Suprapubic skin (tissue), 4 donors: ENCODE results near the gene KCND2. TPM values are rescaled to one million over a fixed set of nuclear protein-coding genes. Genes with fewer than 3 reads are reported as not detected.

Source experiments
- DNase-seq, 2 donors: peaks; one replicate each; pipeline ENCODE4 v3.0.0-alpha.2; 2019; ENCODE audit warnings: low spot score in 2 of 2
- H3K27ac ChIP-seq: fragments of 200-600 bp; sonication (generic); one replicate; pipeline ENCODE4 v1.5.1; 2019
- H3K27me3 ChIP-seq: fragments of 200-600 bp; sonication (generic); one replicate; pipeline ENCODE4 v1.5.1; 2019
- H3K36me3 ChIP-seq: fragments of 200-600 bp; sonication (generic); one replicate; pipeline ENCODE4 v1.5.1; 2019
- H3K4me1 ChIP-seq: fragments of 200-600 bp; sonication (generic); one replicate; pipeline ENCODE4 v1.5.1; 2019
- H3K4me3 ChIP-seq: fragments of 200-600 bp; sonication (generic); one replicate; pipeline ENCODE4 v1.5.1; 2019; ENCODE audit warnings: mild to moderate bottlenecking
- H3K9me3 ChIP-seq: fragments of 200-600 bp; sonication (generic); one replicate; pipeline ENCODE4 v1.5.1; 2019
- EP300 ChIP-seq: sonication (generic); formaldehyde crosslinking; IDR thresholded peaks from one replicate; pipeline ENCODE4 v1.6.1; 2017; ENCODE audit warnings: antibody characterized with exemption
- POLR2A ChIP-seq, 2 donors: fragments of 450-650 bp; IDR thresholded peaks; one replicate each; pipeline ENCODE4 v1.6.1; 2017; ENCODE audit warnings: antibody characterized with exemption in 2 of 2, mild to moderate bottlenecking in 2 of 2, moderate library complexity in 2 of 2
- POLR2AphosphoS5 ChIP-seq, 3 donors: sonication (generic); formaldehyde crosslinking; IDR thresholded peaks; one replicate each; pipeline ENCODE4 v1.6.1; 2017; ENCODE audit warnings: antibody characterized with exemption in 3 of 3
- WGBS: methylation state at CpG from one replicate; pipeline ENCODE4 v1.1.5; 2018; 5-methylcytosine and 5-hydroxymethylcytosine counted together
- total RNA-seq, 4 donors: library from RNA; depleted of rRNA; stranded (reverse); fragments of >200 nt; gene quantifications; one replicate each; pipeline ENCODE4 v1.1.0, GENCODE V29; 2016
- TF ChIP-seq, protein P1 (sequence below), 2 donors: fragments of 200-600 bp in 1 of 2; fragments of 450-650 bp in 1 of 2; sonication (generic) in 1 of 2; IDR thresholded peaks; one replicate each; pipeline ENCODE4 v1.5.1; 2016 to 2019; ENCODE audit warnings: antibody characterized with exemption in 2 of 2, mild to moderate bottlenecking in 1 of 2, moderate library complexity in 1 of 2

The KCND2 gene
- total RNA-seq, 4 donors from 2014 or later = 0.16 TPM; not detected in 3

DNA sequence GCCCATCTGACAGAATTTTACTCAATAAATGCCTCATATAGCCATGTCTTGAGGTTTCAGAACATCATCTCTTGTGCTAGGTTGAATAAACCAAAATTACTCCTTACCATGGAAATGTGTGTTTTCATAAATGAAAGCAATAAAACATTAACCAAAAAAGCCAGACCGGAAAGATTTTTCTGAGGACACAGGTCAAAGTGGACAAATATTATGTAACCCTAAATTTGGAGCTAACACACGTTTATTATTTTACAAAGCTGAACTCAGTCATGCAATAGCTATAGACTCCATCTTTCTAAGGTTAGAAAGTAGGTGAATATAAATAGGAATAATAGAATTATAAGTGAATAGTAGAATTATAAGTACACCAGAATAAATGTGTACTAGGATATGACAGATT, 315.9 kb downstream of the KCND2 start:
- 76% methylated on average over 2 of the region's 2 CpGs for WGBS
- no peaks in the 10 kb centered on the region for H3K4me1 ChIP-seq
- H3K27ac ChIP-seq = no peak overlapping the region
- H3K36me3 ChIP-seq = no peaks in the 10 kb centered on the region
- no peak for DNase-seq
- no peaks in the 10 kb centered on the region for H3K27me3 ChIP-seq
- no peaks in the 10 kb centered on the region for H3K9me3 ChIP-seq
- no peak for TF ChIP-seq POLR2AphosphoS5 (IDR thresholded peaks at IDR 0.05)
- TF ChIP-seq POLR2A (IDR thresholded peaks at IDR 0.05) = no peak
- TF ChIP-seq EP300 = no peak
- TF ChIP-seq, protein P1, sequence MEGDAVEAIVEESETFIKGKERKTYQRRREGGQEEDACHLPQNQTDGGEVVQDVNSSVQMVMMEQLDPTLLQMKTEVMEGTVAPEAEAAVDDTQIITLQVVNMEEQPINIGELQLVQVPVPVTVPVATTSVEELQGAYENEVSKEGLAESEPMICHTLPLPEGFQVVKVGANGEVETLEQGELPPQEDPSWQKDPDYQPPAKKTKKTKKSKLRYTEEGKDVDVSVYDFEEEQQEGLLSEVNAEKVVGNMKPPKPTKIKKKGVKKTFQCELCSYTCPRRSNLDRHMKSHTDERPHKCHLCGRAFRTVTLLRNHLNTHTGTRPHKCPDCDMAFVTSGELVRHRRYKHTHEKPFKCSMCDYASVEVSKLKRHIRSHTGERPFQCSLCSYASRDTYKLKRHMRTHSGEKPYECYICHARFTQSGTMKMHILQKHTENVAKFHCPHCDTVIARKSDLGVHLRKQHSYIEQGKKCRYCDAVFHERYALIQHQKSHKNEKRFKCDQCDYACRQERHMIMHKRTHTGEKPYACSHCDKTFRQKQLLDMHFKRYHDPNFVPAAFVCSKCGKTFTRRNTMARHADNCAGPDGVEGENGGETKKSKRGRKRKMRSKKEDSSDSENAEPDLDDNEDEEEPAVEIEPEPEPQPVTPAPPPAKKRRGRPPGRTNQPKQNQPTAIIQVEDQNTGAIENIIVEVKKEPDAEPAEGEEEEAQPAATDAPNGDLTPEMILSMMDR (IDR thresholded peaks at IDR 0.05) = no peak
- no peak overlapping the region for H3K4me3 ChIP-seq

DNA sequence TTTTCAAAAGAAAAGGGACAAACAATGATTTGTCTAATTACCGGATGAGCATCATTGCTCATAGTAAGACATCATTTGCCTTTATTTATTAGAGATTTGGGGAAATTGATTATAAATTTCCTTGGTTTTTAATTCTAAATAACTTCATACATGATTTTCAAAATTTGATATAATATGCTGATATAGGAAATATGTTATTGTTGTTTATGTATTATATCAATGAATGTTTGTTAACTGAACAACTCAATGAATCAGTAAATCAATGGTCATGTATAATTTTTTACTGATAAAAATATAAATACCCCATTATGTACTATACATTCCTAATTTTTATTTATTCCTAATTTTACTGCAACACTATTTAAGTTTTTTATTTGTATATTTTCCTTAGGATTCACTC, 327.6 kb downstream of the KCND2 start:
- TF ChIP-seq POLR2A (IDR thresholded peaks at IDR 0.05) (no peak), EP300 (no peak), POLR2AphosphoS5 (IDR thresholded peaks at IDR 0.05) (no peak)
- TF ChIP-seq, protein P1 (IDR thresholded peaks at IDR 0.05) = no peak
- no peak for DNase-seq
- no peak overlapping the region for H3K27ac ChIP-seq
- H3K36me3 ChIP-seq = no peaks in the 10 kb centered on the region
- H3K4me3 ChIP-seq = no peak overlapping the region
- WGBS = 95% methylated on average over 1 of the region's 1 CpG
- H3K9me3 ChIP-seq = no peaks in the 10 kb centered on the region
- H3K4me1 ChIP-seq = no peaks in the 10 kb centered on the region
- H3K27me3 ChIP-seq = no peaks in the 10 kb centered on the region

DNA sequence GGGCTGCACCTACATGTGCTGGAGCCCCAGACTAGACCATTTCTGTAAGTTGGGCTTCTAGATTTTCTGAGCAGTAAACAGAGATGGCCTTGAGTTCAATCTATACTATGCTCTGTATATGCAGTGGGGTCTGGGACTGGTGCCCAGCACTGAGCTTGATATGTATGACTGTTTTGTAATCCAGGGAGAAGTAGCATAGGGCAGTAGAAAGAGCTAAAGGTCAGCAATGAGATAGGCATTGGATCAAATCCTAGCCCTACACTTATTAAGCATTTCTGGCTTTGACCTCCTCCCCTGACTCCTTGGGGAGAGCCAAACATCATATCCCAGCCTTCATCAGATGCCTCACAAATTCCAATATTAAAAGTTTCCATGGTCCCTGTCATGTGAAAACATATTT, 330.4 kb downstream of the KCND2 start:
- Histone ChIP-seq H3K4me1 (no peaks in the 10 kb centered on the region), H3K27ac (no peak overlapping the region), H3K9me3 (no peaks in the 10 kb centered on the region), H3K36me3 (no peaks in the 10 kb centered on the region), H3K27me3 (no peaks in the 10 kb centered on the region), H3K4me3 (no peak overlapping the region)
- DNase-seq = no peak
- TF ChIP-seq EP300 = no peak

DNA sequence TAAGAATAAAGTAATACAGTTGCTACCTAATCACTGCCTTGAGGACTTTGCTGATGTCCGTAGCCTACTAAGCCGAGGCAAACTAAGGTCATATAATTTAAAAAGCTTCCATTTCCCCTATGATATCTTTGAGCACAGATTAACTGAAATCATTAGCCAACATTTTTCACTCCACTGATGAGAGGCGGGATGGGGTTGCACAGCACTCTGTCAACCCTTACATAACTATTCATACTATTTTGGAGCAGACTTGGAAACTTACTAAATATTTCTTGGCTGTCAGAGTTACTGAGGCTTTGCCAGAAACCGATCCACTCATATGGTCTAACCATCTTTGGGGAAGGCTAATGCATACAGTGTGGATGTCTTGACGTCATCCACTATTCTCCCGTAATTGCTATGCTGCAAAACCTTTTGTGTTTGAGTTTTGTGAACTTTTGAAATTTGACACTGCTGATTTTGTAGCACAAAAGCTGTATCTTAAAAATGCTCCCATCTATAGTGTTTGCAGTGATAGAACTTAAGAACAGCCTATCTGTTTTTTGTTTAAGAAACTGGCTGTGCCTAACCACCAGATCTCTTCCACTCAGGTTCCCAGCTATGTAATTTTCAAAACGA, 336.3 kb downstream of the KCND2 start:
- 60% methylated on average over 7 of the region's 7 CpGs for WGBS
- Histone ChIP-seq H3K9me3 (no peaks in the 10 kb centered on the region), H3K36me3 (no peaks in the 10 kb centered on the region), H3K4me3 (no peak overlapping the region), H3K27me3 (no peaks in the 10 kb centered on the region), H3K27ac (no peak overlapping the region), H3K4me1 (no peaks in the 10 kb centered on the region)
- no peak for DNase-seq
- no peak for TF ChIP-seq POLR2AphosphoS5 (IDR thresholded peaks at IDR 0.05)
- TF ChIP-seq POLR2A (IDR thresholded peaks at IDR 0.05) = no peak
- no peak for TF ChIP-seq EP300
- TF ChIP-seq, protein P1 (IDR thresholded peaks at IDR 0.05) = no peak

DNA sequence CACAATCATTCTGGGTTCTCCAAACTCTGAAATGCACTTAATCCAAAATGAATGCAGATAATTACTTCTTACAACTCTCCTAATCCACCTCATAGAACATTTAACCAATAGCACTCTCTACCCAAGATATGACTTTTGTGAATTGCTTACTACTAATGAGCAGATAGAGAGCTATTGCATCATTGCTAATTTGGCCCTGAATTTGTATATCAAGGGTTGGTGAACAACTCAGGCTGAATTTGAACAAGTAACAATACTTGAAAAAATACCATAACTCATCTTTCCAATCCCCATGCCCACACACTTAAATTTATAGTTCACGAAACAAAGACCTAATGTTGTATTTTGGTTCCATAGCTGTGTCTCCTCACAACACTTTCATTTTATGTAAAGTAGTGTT, 339.0 kb downstream of the KCND2 start:
- Histone ChIP-seq H3K27me3 (no peaks in the 10 kb centered on the region), H3K27ac (no peak overlapping the region), H3K36me3 (no peaks in the 10 kb centered on the region), H3K4me3 (no peak overlapping the region), H3K4me1 (no peaks in the 10 kb centered on the region), H3K9me3 (no peaks in the 10 kb centered on the region)
- no peak for DNase-seq
- TF ChIP-seq, protein P1 (IDR thresholded peaks at IDR 0.05) = no peak
- TF ChIP-seq POLR2AphosphoS5 (IDR thresholded peaks at IDR 0.05) (no peak), EP300 (no peak), POLR2A (IDR thresholded peaks at IDR 0.05) (no peak)
- WGBS = 92% methylated on average over 1 of the region's 1 CpG

DNA sequence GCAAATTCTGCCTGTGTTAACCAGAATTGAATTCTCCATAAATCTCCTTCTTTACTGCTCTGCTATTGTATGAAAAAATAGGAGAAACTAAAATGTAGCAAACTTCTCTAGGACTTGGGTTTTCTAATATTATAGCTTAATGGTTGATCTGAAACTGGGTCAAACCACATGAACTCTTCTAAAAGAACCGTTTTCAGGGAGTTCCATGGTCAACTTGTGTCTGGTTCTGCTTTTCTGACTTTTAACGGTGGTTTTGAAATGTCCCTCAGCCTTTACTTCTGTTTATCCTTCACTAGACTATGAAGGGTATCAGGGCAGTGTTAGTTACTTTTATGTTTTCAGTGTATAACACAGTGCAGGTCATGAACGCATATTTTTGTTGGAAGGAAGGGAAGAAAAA, 342.7 kb downstream of the KCND2 start:
- Histone ChIP-seq H3K9me3 (no peaks in the 10 kb centered on the region), H3K27me3 (no peaks in the 10 kb centered on the region), H3K36me3 (no peaks in the 10 kb centered on the region), H3K4me3 (no peak overlapping the region), H3K4me1 (no peaks in the 10 kb centered on the region), H3K27ac (no peak overlapping the region)
- TF ChIP-seq POLR2AphosphoS5 (IDR thresholded peaks at IDR 0.05) (no peak), POLR2A (IDR thresholded peaks at IDR 0.05) (no peak), EP300 (no peak)
- TF ChIP-seq, protein P1 (IDR thresholded peaks at IDR 0.05) = no peak
- WGBS = 75% methylated on average over 3 of the region's 3 CpGs
- no peak for DNase-seq
